ENCODE data around the gene PRELID2. TPM values are rescaled to one million over a fixed set of nuclear protein-coding genes. Genes with fewer than 3 reads are reported as not detected.
A peak's percentile ranks its signal among the peaks of the same experiment; 100 is the strongest.
"Not testable (repeated sequence)": the region's sequence is repeated elsewhere in the genome, so short reads cannot be mapped to it uniquely, and the experiment has no call there.

The PRELID2 gene
- total RNA-seq, 3 donors from 2014 or later = 60.0 to 151 (median 77.9) TPM

DNA sequence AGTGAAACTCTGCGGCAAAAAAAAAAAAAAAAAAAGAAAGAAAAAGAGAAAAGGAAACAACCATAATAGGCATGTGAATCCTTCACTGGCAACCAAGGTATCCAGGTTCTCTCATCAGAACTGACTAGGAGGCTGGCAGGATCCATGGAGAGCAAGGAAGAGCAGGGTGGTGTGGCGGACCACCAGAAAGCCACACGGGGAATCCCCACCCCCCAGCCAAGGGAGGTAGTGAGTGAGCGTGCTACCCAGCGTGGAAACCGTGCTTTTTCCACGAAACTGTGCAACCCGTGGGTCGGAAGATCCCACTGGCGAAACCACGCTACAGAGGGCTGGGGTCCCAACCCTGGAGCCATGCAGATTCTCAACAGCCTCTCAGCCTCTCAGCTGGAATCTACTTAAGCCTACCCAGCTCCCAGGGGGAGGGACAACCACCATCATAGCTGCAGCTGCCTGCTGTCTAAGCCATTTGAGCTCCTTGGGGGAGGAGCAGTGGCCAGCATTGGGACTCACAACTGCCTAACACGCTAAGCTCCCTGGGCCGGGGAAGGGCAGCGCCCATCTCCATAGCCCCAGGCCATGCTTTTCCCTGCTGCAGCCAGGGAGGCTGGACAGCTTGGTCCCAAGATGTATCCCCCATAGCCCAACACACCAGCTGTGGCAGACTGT, 91.6 kb downstream of the PRELID2 start:
- Histone ChIP-seq H3K4me1 (ENCODE audit: low read depth) (no peaks in the 10 kb centered on the region), H3K9me3 (peaks cover 3% of the 10 kb centered on the region), H3K36me3 (ENCODE audit: low read depth) (no peaks in the 10 kb centered on the region), H3K4me3 (no peak overlapping the region)
- peak in 1 of 3 donors; percentile 23 for DNase-seq
- ATAC-seq = peak; percentile 43
- TF ChIP-seq, protein P1, sequence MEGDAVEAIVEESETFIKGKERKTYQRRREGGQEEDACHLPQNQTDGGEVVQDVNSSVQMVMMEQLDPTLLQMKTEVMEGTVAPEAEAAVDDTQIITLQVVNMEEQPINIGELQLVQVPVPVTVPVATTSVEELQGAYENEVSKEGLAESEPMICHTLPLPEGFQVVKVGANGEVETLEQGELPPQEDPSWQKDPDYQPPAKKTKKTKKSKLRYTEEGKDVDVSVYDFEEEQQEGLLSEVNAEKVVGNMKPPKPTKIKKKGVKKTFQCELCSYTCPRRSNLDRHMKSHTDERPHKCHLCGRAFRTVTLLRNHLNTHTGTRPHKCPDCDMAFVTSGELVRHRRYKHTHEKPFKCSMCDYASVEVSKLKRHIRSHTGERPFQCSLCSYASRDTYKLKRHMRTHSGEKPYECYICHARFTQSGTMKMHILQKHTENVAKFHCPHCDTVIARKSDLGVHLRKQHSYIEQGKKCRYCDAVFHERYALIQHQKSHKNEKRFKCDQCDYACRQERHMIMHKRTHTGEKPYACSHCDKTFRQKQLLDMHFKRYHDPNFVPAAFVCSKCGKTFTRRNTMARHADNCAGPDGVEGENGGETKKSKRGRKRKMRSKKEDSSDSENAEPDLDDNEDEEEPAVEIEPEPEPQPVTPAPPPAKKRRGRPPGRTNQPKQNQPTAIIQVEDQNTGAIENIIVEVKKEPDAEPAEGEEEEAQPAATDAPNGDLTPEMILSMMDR (IDR thresholded peaks at IDR 0.05) = no peak
- intact Hi-C loops (cut with DNase I, micrococcal nuclease) = no loop called here

DNA sequence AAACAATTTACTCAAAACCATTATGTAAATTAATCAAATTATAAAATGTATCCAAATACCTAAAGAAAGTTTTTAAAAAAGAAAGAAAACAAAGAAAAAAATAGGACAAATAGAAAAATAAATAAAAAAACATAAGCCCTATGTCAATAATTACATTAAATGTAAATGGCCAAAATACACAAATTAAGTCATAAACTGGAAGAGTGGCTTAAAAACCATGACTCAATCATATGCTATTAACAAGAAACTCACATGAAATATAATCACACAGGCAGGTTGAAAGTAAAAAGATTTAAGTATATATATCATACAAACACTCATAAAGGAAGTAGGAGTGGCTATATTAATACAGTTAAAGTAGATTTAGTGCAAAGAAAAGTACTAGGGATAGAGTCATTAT, 95.3 kb downstream of the PRELID2 start:
- Histone ChIP-seq H3K4me3 (no peak overlapping the region), H3K9me3 (no peaks in the 10 kb centered on the region), H3K4me1 (ENCODE audit: low read depth) (no peaks in the 10 kb centered on the region), H3K36me3 (ENCODE audit: low read depth) (no peaks in the 10 kb centered on the region)
- no peak for ATAC-seq
- no peak for DNase-seq
- TF ChIP-seq, protein P1 (IDR thresholded peaks at IDR 0.05) = no peak
- intact Hi-C loops (cut with DNase I, micrococcal nuclease) = no loop called here

DNA sequence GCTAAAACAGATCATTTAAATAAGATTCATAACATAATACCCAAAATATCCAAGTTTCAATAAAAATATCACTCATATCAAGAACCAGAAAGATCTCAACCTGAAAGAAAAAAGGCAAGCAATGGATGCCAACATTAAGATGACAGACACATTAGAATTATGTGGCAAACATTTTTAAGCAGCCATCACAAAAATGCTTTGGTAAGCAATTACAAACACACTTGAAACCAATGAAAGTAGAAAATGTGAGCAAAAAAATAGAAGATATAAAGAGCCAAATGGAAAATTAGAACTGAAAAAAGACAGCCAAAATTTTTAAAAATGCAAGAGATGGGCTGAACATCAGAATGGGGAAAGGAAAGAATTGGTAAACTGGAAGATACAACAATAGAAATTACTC, 96.9 kb downstream of the PRELID2 start:
- no peak for ATAC-seq
- Histone ChIP-seq H3K4me3 (no peak overlapping the region), H3K36me3 (ENCODE audit: low read depth) (no peaks in the 10 kb centered on the region), H3K9me3 (no peaks in the 10 kb centered on the region), H3K4me1 (ENCODE audit: low read depth) (no peaks in the 10 kb centered on the region)
- DNase-seq = no peak
- intact Hi-C loops (cut with DNase I, micrococcal nuclease) = no loop called here
- TF ChIP-seq, protein P1 (IDR thresholded peaks at IDR 0.05) = no peak

DNA sequence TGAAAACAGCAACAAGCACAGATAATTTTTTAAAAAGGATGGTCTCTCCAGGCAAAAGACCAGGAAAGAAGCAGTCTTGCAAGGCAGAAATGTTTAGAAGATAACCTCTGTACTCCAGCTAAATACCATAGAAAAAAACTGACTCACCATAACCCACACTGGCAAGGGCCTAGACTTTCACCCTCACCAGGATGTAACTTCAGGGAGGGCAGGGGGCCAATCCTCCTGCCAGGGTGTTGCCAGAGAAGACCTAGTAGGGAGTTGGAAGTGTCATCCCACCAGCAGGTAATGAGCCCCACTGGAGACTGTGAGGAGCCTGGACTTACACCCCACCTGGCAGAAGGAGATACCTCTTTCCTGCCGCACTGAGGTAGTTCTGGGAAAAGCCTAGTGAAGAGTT, 97.6 kb downstream of the PRELID2 start:
- DNase-seq (peak in 2 of 3 donors; percentile 50 to 52), ATAC-seq (peak; percentile 78)
- H3K9me3 ChIP-seq = no peaks in the 10 kb centered on the region
- intact Hi-C loops (cut with DNase I, micrococcal nuclease) = no loop called here
- H3K4me3 ChIP-seq = no peak overlapping the region
- TF ChIP-seq, protein P1 (IDR thresholded peaks at IDR 0.05) = no peak
- H3K36me3 ChIP-seq (ENCODE audit: low read depth) = no peaks in the 10 kb centered on the region
- no peaks in the 10 kb centered on the region for H3K4me1 ChIP-seq (ENCODE audit: low read depth)

DNA sequence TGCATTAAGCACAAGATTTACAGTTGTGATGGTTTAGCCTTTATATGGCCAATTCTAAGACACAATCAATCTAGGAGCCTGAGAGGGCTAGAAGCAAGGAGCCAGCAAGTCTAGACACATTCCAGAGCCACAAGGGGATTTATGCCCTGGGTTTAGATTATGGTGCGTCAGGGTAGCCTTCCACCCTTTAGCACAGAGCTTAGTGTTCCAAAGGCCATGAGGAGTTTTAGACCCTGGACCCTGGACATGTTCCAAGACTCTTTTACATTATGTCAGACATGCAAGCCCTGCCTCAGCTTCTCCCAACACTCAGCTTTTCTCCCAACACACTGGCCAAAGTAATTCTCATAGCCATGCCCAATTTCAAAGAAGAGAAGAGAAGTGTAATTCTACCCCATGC, 105.2 kb downstream of the PRELID2 start:
- peaks cover 41% of the 10 kb centered on the region for H3K9me3 ChIP-seq
- H3K36me3 ChIP-seq (ENCODE audit: low read depth); DNase-seq: not testable (repeated sequence)

DNA sequence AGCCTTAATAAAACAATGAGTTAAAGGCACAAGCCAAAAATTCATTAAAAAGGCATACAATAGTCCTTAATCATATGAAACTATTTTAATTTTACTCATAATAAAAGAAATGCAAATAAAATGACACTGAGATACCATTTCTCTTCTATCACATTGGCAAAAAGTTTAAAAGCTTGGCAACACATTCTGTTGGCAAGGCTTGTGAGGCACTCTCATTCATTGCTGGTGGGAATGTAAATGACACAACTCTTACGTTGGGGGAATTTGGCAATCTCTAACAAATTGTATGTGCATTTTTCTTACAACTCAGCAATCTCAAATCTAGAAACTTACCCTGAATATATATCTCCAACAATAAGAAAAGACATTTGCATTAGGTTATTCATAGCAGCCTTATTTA, 111.6 kb downstream of the PRELID2 start:
- H3K4me3 ChIP-seq = no peak overlapping the region
- no peak for ATAC-seq
- H3K36me3 ChIP-seq (ENCODE audit: low read depth) = no peaks in the 10 kb centered on the region
- H3K9me3 ChIP-seq = peaks cover 14% of the 10 kb centered on the region
- no peaks in the 10 kb centered on the region for H3K4me1 ChIP-seq (ENCODE audit: low read depth)
- TF ChIP-seq, protein P1 (IDR thresholded peaks at IDR 0.05) = no peak
- DNase-seq = no peak
- intact Hi-C loops (cut with DNase I, micrococcal nuclease) = no loop called here

More for the DNA sequence above, 105.2 kb downstream of the PRELID2 start:
- H3K4me1 ChIP-seq (ENCODE audit: low read depth); intact Hi-C loops (cut with DNase I, micrococcal nuclease); ATAC-seq; H3K4me3 ChIP-seq: not testable (repeated sequence)

Measured in mucosa of descending colon (tissue), 3 donors.